Measurements from ENCODE around the gene STAU1.

- no peak for TF ChIP-seq EZH2 (IDR thresholded peaks at IDR 0.05; ENCODE audit: insufficient read depth, poor library complexity, severe bottlenecking)
- no peak for TF ChIP-seq EZH2phosphoT487 (IDR thresholded peaks at IDR 0.05; ENCODE audit: insufficient read depth, low read depth)
These were observed 89.1 kb downstream of the STAU1 start for GRCh38 chr20:49099011-49099410.

All from GM23248 (cell line).